Inflammatory macrophage treated with lipopolysaccharide for 4 hours (primary cell): Measurements from ENCODE around the gene SYCE1L.
"Not testable (repeated sequence)": the region's sequence is repeated elsewhere in the genome, so short reads cannot be mapped to it uniquely, and the experiment has no call there.

Source experiments
- DNase-seq: peaks from one replicate; pipeline ENCODE4 v3.0.0-alpha.2; 2020

SYCE1L gene

GRCh38 chr16:77199211-77199610 is at the start of gene SYCE1L:
SYCE1L (plus strand) TSS chr16:77199408; CDS start chr16:77199452, 44 bp downstream.
- no peak for DNase-seq

- peak; percentile 16 for DNase-seq
These were observed 41.7 kb upstream of the SYCE1L start for GRCh38 chr16:77157346-77158058.

GRCh38 chr16:77158293-77158692 is 40.9 kb upstream of the SYCE1L start:
- no peak for DNase-seq

GRCh38 chr16:77165006-77165405 is 34.2 kb upstream of the SYCE1L start:
- DNase-seq = no peak

- DNase-seq = not testable (repeated sequence)
These were observed 33.5 kb upstream of the SYCE1L start for GRCh38 chr16:77165536-77166236.

- DNase-seq = no peak
These were observed 32.5 kb upstream of the SYCE1L start for GRCh38 chr16:77166726-77167125.

- no peak for DNase-seq
These were observed 30.3 kb upstream of the SYCE1L start for GRCh38 chr16:77168901-77169300.

- DNase-seq = peak; percentile 54
These were observed 29.5 kb upstream of the SYCE1L start for GRCh38 chr16:77169650-77170236.

- no peak for DNase-seq
These were observed 28.4 kb upstream of the SYCE1L start for GRCh38 chr16:77170805-77171204.

GRCh38 chr16:77171745-77172635 is 27.2 kb upstream of the SYCE1L start:
- peak; percentile 59 for DNase-seq

- no peak for DNase-seq
These were observed 26.3 kb upstream of the SYCE1L start for GRCh38 chr16:77172951-77173350.

GRCh38 chr16:77183137-77183536 is 16.1 kb upstream of the SYCE1L start:
- no peak for DNase-seq

GRCh38 chr16:77186298-77186697 is 12.9 kb upstream of the SYCE1L start:
- not testable (repeated sequence) for DNase-seq

- DNase-seq = no peak
These were observed 9.1 kb upstream of the SYCE1L start for GRCh38 chr16:77190190-77190477.

- peak; percentile 99 for DNase-seq
These were observed 8.5 kb upstream of the SYCE1L start, which contains the start of gene MON1B for GRCh38 chr16:77190478-77191258. MON1B (plus strand) TSS chr16:77191190; CDS start chr16:77191486, 296 bp downstream.

- DNase-seq = peak; percentile 78
These were observed 7.8 kb upstream of the SYCE1L start for GRCh38 chr16:77191259-77191969.

- DNase-seq = no peak
These were observed 5.8 kb upstream of the SYCE1L start for GRCh38 chr16:77193377-77193776.

- DNase-seq = no peak
These were observed 4.6 kb upstream of the SYCE1L start for GRCh38 chr16:77194295-77195231.

- no peak for DNase-seq
These were observed 3.8 kb upstream of the SYCE1L start for GRCh38 chr16:77195411-77195810.

GRCh38 chr16:77197747-77198146 is 1.5 kb upstream of the SYCE1L start:
- DNase-seq = no peak
